Osteoblast (primary cell): ENCODE measurements around the gene ADCY9. TPM values are rescaled to one million over a fixed set of nuclear protein-coding genes. Genes with fewer than 3 reads are reported as not detected.
"Not testable (repeated sequence)": the region's sequence is repeated elsewhere in the genome, so short reads cannot be mapped to it uniquely, and the experiment has no call there.

Experiments used
- DNase-seq: peaks from one replicate; pipeline ENCODE4 v3.0.0; 2011; ENCODE audit warnings: low spot score, mixed read lengths; ENCODE audit not compliant: insufficient read length; ENCODE audit errors: missing footprints
- H2AFZ ChIP-seq: 2 replicates; pipeline ENCODE4 v1.6.0; 2011; ENCODE audit warnings: mild to moderate bottlenecking, low read length
- H3K27ac ChIP-seq: 2 replicates; pipeline ENCODE4 v1.5.1; 2011; ENCODE audit warnings: mild to moderate bottlenecking, low read depth, low read length, moderate library complexity
- H3K27me3 ChIP-seq: 2 replicates; pipeline ENCODE4 v1.6.0; 2012; ENCODE audit warnings: mild to moderate bottlenecking, control low read depth, inconsistent platforms, low read length, moderate library complexity; ENCODE audit not compliant: insufficient read depth
- H3K36me3 ChIP-seq: 2 replicates; pipeline ENCODE4 v1.5.1; 2011; ENCODE audit warnings: mild to moderate bottlenecking, low read length, control low read depth, moderate library complexity; ENCODE audit not compliant: insufficient read depth
- H3K4me1 ChIP-seq: 2 replicates; pipeline ENCODE4 v1.5.1; 2011; ENCODE audit warnings: mild to moderate bottlenecking, low read length, control low read depth, moderate library complexity; ENCODE audit not compliant: insufficient read depth
- H3K4me2 ChIP-seq: 2 replicates; pipeline ENCODE4 v1.6.0; 2011; ENCODE audit warnings: mild to moderate bottlenecking, low read length; ENCODE audit not compliant: insufficient read depth
- H3K4me3 ChIP-seq: fragments of 200-600 bp; sonication (generic); 3 replicates; pipeline ENCODE4 v1.5.1; 2012; ENCODE audit warnings: mild to moderate bottlenecking, low read length, inconsistent platforms; ENCODE audit not compliant: insufficient read depth
- H3K79me2 ChIP-seq: 2 replicates; pipeline ENCODE4 v1.6.0; 2012; ENCODE audit warnings: mild to moderate bottlenecking, low read length, control low read depth, inconsistent platforms; ENCODE audit not compliant: insufficient read depth
- H3K9me3 ChIP-seq: 2 replicates; pipeline ENCODE4 v1.5.1; 2011; ENCODE audit warnings: low read depth, low read length, control low read depth
- H4K20me1 ChIP-seq: 2 replicates; pipeline ENCODE4 v1.6.0; 2012; ENCODE audit warnings: mild to moderate bottlenecking, low read length, control low read depth; ENCODE audit not compliant: insufficient read depth
- total RNA-seq: library from RNA; depleted of rRNA; stranded (reverse); fragments of >200 nt; gene quantifications from 2 replicates; pipeline ENCODE4 v1.2.3, GENCODE V29; 2012
- TF ChIP-seq, protein P1 (sequence below): IDR thresholded peaks from 2 replicates; pipeline ENCODE4 v1.5.1; 2011; ENCODE audit warnings: mild to moderate bottlenecking, low read depth, low read length, moderate library complexity; ENCODE audit errors: extremely low read depth

Gene ADCY9
- total RNA-seq, 1 donor: 29.3 TPM

GRCh38 chr16:3938471-3938842 lies 177.8 kb downstream of the ADCY9 start:
- Histone ChIP-seq H3K9me3 (no peaks in the 10 kb centered on the region), H3K27ac (peak overlapping the region; percentile 28), H3K4me3 (peak overlapping the region; percentile 73), H4K20me1 (no peaks in the 10 kb centered on the region), H3K4me2 (peak overlapping the region; percentile 87), H3K36me3 (no peaks in the 10 kb centered on the region), H2AFZ (peak overlapping the region; percentile 84), H3K79me2 (no peaks in the 10 kb centered on the region), H3K27me3 (no peaks in the 10 kb centered on the region), H3K4me1 (peaks cover 11% of the 10 kb centered on the region)
- DNase-seq: no peak
- TF ChIP-seq, protein P1, sequence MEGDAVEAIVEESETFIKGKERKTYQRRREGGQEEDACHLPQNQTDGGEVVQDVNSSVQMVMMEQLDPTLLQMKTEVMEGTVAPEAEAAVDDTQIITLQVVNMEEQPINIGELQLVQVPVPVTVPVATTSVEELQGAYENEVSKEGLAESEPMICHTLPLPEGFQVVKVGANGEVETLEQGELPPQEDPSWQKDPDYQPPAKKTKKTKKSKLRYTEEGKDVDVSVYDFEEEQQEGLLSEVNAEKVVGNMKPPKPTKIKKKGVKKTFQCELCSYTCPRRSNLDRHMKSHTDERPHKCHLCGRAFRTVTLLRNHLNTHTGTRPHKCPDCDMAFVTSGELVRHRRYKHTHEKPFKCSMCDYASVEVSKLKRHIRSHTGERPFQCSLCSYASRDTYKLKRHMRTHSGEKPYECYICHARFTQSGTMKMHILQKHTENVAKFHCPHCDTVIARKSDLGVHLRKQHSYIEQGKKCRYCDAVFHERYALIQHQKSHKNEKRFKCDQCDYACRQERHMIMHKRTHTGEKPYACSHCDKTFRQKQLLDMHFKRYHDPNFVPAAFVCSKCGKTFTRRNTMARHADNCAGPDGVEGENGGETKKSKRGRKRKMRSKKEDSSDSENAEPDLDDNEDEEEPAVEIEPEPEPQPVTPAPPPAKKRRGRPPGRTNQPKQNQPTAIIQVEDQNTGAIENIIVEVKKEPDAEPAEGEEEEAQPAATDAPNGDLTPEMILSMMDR: no peak

GRCh38 chr16:3937066-3937875 lies 179.0 kb downstream of the ADCY9 start:
- TF ChIP-seq, protein P1: no peak
- H3K4me1 ChIP-seq: peaks cover 11% of the 10 kb centered on the region
- no peaks in the 10 kb centered on the region for H3K79me2 ChIP-seq
- no peak overlapping the region for H3K27ac ChIP-seq
- H3K27me3 ChIP-seq: no peaks in the 10 kb centered on the region
- H2AFZ ChIP-seq: no peak overlapping the region
- H4K20me1 ChIP-seq: no peaks in the 10 kb centered on the region
- no peak for DNase-seq
- no peak overlapping the region for H3K4me3 ChIP-seq
- H3K36me3 ChIP-seq: no peaks in the 10 kb centered on the region
- no peaks in the 10 kb centered on the region for H3K9me3 ChIP-seq
- H3K4me2 ChIP-seq: no peak overlapping the region

GRCh38 chr16:3935921-3936320 lies 180.3 kb downstream of the ADCY9 start:
- H3K4me2 ChIP-seq: no peak overlapping the region
- peaks cover 11% of the 10 kb centered on the region for H3K4me1 ChIP-seq
- TF ChIP-seq, protein P1: no peak
- DNase-seq: peak; percentile 42
- no peaks in the 10 kb centered on the region for H3K79me2 ChIP-seq
- no peaks in the 10 kb centered on the region for H3K9me3 ChIP-seq
- no peak overlapping the region for H3K4me3 ChIP-seq
- no peaks in the 10 kb centered on the region for H3K27me3 ChIP-seq
- H4K20me1 ChIP-seq: no peaks in the 10 kb centered on the region
- H2AFZ ChIP-seq: no peak overlapping the region
- H3K36me3 ChIP-seq: no peaks in the 10 kb centered on the region
- H3K27ac ChIP-seq: no peak overlapping the region

DNA sequence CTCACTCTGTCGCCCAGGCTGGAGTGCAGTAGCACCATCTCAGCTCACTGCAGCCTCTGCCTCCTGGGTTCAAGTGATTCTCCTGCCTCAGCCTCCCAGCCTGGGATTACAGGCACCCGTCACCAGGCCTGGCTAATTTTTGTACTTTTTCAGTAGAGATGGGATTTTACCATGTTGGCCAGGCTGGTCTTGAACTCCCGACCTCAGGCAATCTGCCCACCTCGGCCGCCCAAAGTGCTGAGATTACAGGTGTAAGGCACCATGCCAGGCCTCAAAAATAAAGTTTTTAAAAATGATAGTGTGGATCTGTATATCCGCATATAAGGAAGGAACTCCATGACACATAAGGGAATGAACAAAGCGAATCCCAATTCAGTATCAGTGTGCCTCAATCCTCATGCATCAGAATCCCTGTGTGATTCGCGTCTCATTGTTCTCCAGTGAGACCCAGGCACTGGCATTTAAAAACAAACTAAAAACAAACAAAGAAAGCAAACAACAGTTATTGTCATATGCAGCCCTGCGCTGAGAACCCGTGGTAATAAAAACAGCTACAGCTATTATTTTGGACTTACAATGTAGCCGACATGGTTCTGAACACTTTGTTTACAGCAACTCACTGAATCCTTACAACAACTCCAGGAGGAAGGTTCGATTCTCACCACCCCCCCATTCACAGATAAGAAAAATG lies 181.6 kb downstream of the ADCY9 start:
- H3K27ac ChIP-seq: no peak overlapping the region
- H3K4me2 ChIP-seq: no peak overlapping the region
- no peaks in the 10 kb centered on the region for H3K27me3 ChIP-seq
- no peaks in the 10 kb centered on the region for H3K9me3 ChIP-seq
- no peaks in the 10 kb centered on the region for H3K79me2 ChIP-seq
- no peak for DNase-seq
- no peaks in the 10 kb centered on the region for H4K20me1 ChIP-seq
- TF ChIP-seq, protein P1: no peak
- no peak overlapping the region for H2AFZ ChIP-seq
- H3K36me3 ChIP-seq: no peaks in the 10 kb centered on the region
- H3K4me1 ChIP-seq: peaks cover 11% of the 10 kb centered on the region
- no peak overlapping the region for H3K4me3 ChIP-seq

GRCh38 chr16:3927147-3927546 lies 189.1 kb downstream of the ADCY9 start:
- not testable (repeated sequence) for H3K27me3 ChIP-seq, H3K4me1 ChIP-seq, DNase-seq, H3K36me3 ChIP-seq, H2AFZ ChIP-seq, H3K27ac ChIP-seq, H3K4me2 ChIP-seq, H3K79me2 ChIP-seq, H3K9me3 ChIP-seq, H4K20me1 ChIP-seq, H3K4me3 ChIP-seq
